H1 (cell line): ENCODE data around the gene WNK2. TPM values are rescaled to one million over a fixed set of nuclear protein-coding genes. Genes with fewer than 3 reads are reported as not detected.

Experiments used
- CTCF ChIA-PET: fragments of 300-600 bp; sonication (Branson Sonifier 250); formaldehyde crosslinking; loops from one replicate; lab custom pipeline; 2021; ENCODE audit not compliant: partially characterized antibody; lab: Charles Lee
- POLR2A ChIA-PET: fragments of 300-600 bp; sonication (Branson Sonifier 250); formaldehyde crosslinking; loops from one replicate; lab custom pipeline; 2021; ENCODE audit warnings: inconsistent platforms; ENCODE audit not compliant: partially characterized antibody; lab: Charles Lee
- DNase-seq, 2 experiments: peaks; one replicate each; pipeline versions ENCODE4 v3.0.0 to v3.0.0-alpha.2; 2010 to 2022; ENCODE audit warnings: low spot score in 2 of 2, low read depth in 1 of 2, mixed read lengths in 1 of 2
- FAIRE-seq: peaks from 2 replicates; lab custom pipeline; 2011; peaks lifted over from hg19 to GRCh38; lab: Jason Lieb, UNC
- H2AFZ ChIP-seq: 2 replicates; pipeline ENCODE4 v1.8.1; 2012; ENCODE audit warnings: low read length, inconsistent platforms
- H2AK5ac ChIP-seq: 2 replicates; pipeline ENCODE4 v1.6.1; 2013; ENCODE audit warnings: low read depth, low read length
- H2BK120ac ChIP-seq: replicated peaks from 2 replicates; pipeline ENCODE3; 2013; ENCODE audit warnings: low read depth, low read length, inconsistent platforms
- H2BK12ac ChIP-seq: 2 replicates; pipeline ENCODE4 v1.6.1; 2013; ENCODE audit warnings: low read depth, low read length
- H2BK15ac ChIP-seq: 2 replicates; pipeline ENCODE4 v1.6.1; 2013; ENCODE audit warnings: low read length
- H2BK20ac ChIP-seq: 2 replicates; pipeline ENCODE4 v1.6.1; 2013; ENCODE audit warnings: low read length
- H2BK5ac ChIP-seq: 2 replicates; pipeline ENCODE4 v1.6.1; 2013; ENCODE audit warnings: low read depth, low read length
- H3K14ac ChIP-seq: 2 replicates; pipeline ENCODE4 v1.6.1; 2013; ENCODE audit warnings: inconsistent platforms; ENCODE audit not compliant: insufficient read length
- H3K18ac ChIP-seq: 2 replicates; pipeline ENCODE4 v1.6.1; 2013; ENCODE audit warnings: low read length; ENCODE audit errors: extremely low read depth
- H3K23ac ChIP-seq: 2 replicates; pipeline ENCODE4 v1.6.1; 2013; ENCODE audit warnings: inconsistent platforms; ENCODE audit not compliant: insufficient read length
- H3K23me2 ChIP-seq: 2 replicates; pipeline ENCODE4 v1.6.1; 2013; ENCODE audit warnings: low read depth, low read length
- H3K27ac ChIP-seq: 2 replicates; pipeline ENCODE4 v1.6.1; 2011; ENCODE audit warnings: low read depth, low read length, inconsistent platforms
- H3K27me3 ChIP-seq, 4 experiments: replicated peaks in 1 of 4; 1 replicate in 1 of 4; 2 replicates in 3 of 4; pipeline versions ENCODE4 v1.6.1 to v1.8.1; 2011 to 2013; ENCODE audit warnings: low read length in 3 of 4, mild to moderate bottlenecking in 3 of 4, inconsistent platforms in 2 of 4, mixed read lengths in 2 of 4, moderate library complexity in 1 of 4; ENCODE audit not compliant: control insufficient read depth in 3 of 4, insufficient read depth in 3 of 4; ENCODE audit errors: extremely low read depth in 1 of 4
- H3K36me3 ChIP-seq, 4 experiments: 2 replicates each; pipeline versions ENCODE4 v1.6.1 to v1.8.1; 2011 to 2013; ENCODE audit warnings: mild to moderate bottlenecking in 4 of 4, low read length in 3 of 4, moderate library complexity in 2 of 4, control low read depth in 1 of 4, inconsistent platforms in 1 of 4; ENCODE audit not compliant: insufficient read depth in 4 of 4, control insufficient read depth in 2 of 4
- H3K4ac ChIP-seq: replicated peaks from 2 replicates; pipeline ENCODE3; 2013; ENCODE audit warnings: low read length, low read depth, mixed read lengths, inconsistent platforms; ENCODE audit not compliant: insufficient read length
- H3K4me1 ChIP-seq, 4 experiments: replicated peaks in 1 of 4; 1 replicate in 1 of 4; 2 replicates in 3 of 4; pipeline versions ENCODE4 v1.6.1 to v1.8.1; 2011 to 2013; ENCODE audit warnings: low read length in 3 of 4, inconsistent platforms in 2 of 4, mixed read lengths in 1 of 4; ENCODE audit not compliant: insufficient read depth in 4 of 4, control insufficient read depth in 3 of 4
- H3K4me2 ChIP-seq, 2 experiments: 2 replicates each; pipeline versions ENCODE4 v1.6.1 to v1.8.1; 2011 to 2013; ENCODE audit warnings: low read depth in 2 of 2, low read length in 2 of 2, control low read depth in 1 of 2, inconsistent platforms in 1 of 2, mild to moderate bottlenecking in 1 of 2; ENCODE audit not compliant: insufficient read depth in 1 of 2
- H3K4me3 ChIP-seq, 4 experiments: fragments of 200-600, 300-600 bp in 1 of 4; sonication (generic), shearing (Covaris generic), sonication (Bioruptor Twin) in 1 of 4; 2 replicates each; pipeline versions ENCODE4 v1.5.1 to v1.8.1; 2011 to 2016; ENCODE audit warnings: low read length in 4 of 4, low read depth in 3 of 4, control low read depth in 2 of 4, inconsistent platforms in 2 of 4, mild to moderate bottlenecking in 2 of 4, mixed read lengths in 1 of 4, moderate library complexity in 1 of 4; ENCODE audit not compliant: insufficient read depth in 2 of 4; ENCODE audit errors: extremely low read depth in 1 of 4
- H3K56ac ChIP-seq: replicated peaks from 2 replicates; pipeline ENCODE3; 2013; ENCODE audit warnings: low read depth, mild to moderate bottlenecking, mixed read lengths, low read length, inconsistent platforms; ENCODE audit not compliant: insufficient read length
- H3K79me1 ChIP-seq: 2 replicates; pipeline ENCODE4 v1.6.1; 2013; ENCODE audit warnings: low read depth, low read length, control low read depth
- H3K79me2 ChIP-seq, 2 experiments: 2 replicates each; pipeline versions ENCODE4 v1.6.1 to v1.8.1; 2012 to 2013; ENCODE audit warnings: low read length in 2 of 2, mild to moderate bottlenecking in 2 of 2, inconsistent platforms in 1 of 2; ENCODE audit not compliant: insufficient read depth in 2 of 2, control insufficient read depth in 1 of 2
- H3K9ac ChIP-seq, 4 experiments: replicated peaks in 1 of 4; 1 replicate in 1 of 4; 2 replicates in 3 of 4; pipeline versions ENCODE4 v1.6.1 to v1.8.1; 2011 to 2013; ENCODE audit warnings: low read depth in 3 of 4, low read length in 3 of 4, control low read depth in 2 of 4, mild to moderate bottlenecking in 2 of 4, moderate library complexity in 2 of 4, inconsistent platforms in 1 of 4; ENCODE audit errors: extremely low read depth in 1 of 4
- H3K9me3 ChIP-seq, 2 experiments: 2 replicates each; pipeline versions ENCODE4 v1.6.1 to v1.8.1; 2012 to 2013; ENCODE audit warnings: mild to moderate bottlenecking in 2 of 2, moderate library complexity in 2 of 2, control low read depth in 1 of 2, inconsistent platforms in 1 of 2, low read depth in 1 of 2, low read length in 1 of 2, mixed read lengths in 1 of 2; ENCODE audit not compliant: insufficient read depth in 2 of 2
- H4K20me1 ChIP-seq, 2 experiments: replicated peaks in 1 of 2; 2 replicates each; pipeline versions ENCODE3 to v1.8.1; 2011 to 2013; ENCODE audit warnings: inconsistent platforms in 2 of 2, low read length in 2 of 2, mild to moderate bottlenecking in 1 of 2; ENCODE audit not compliant: insufficient read depth in 2 of 2, control insufficient read depth in 1 of 2
- H4K5ac ChIP-seq: 2 replicates; pipeline ENCODE4 v1.6.1; 2013; ENCODE audit warnings: low read length, low read depth, mixed read lengths, inconsistent platforms; ENCODE audit not compliant: insufficient read length
- H4K8ac ChIP-seq: 2 replicates; pipeline ENCODE4 v1.8.0; 2013; ENCODE audit warnings: mild to moderate bottlenecking, moderate library complexity, low read length, inconsistent platforms; ENCODE audit not compliant: insufficient read depth; ENCODE audit errors: extremely low read depth
- H4K91ac ChIP-seq: replicated peaks from 2 replicates; pipeline ENCODE3; 2013; ENCODE audit warnings: low read length, mixed read lengths, inconsistent platforms; ENCODE audit not compliant: insufficient read length
- CTBP2 ChIP-seq: IDR thresholded peaks from 2 replicates; pipeline ENCODE4 v1.7.0; 2011; ENCODE audit warnings: borderline replicate concordance, mild to moderate bottlenecking, moderate library complexity, mixed read lengths, low read length; ENCODE audit not compliant: insufficient read depth, insufficient read length
- NRF1 ChIP-seq: IDR thresholded peaks from 2 replicates; pipeline ENCODE4 v1.6.1; 2011; ENCODE audit warnings: mild to moderate bottlenecking, low read depth, low read length, improper control_type of control experiment
- WGBS, 2 experiments: shearing (Covaris generic) in 1 of 2; methylation state at CpG; one replicate each; pipeline versions ENCODE4 v1.1.6 to v1.1.7; 2013 to 2015; ENCODE audit warnings: low lambda C conversion rate in 2 of 2, mixed read lengths in 2 of 2, inconsistent platforms in 1 of 2, low coverage in 1 of 2, missing lambda C conversion rate in 1 of 2; ENCODE audit not compliant: insufficient replicate concordance in 2 of 2, insufficient coverage in 1 of 2, insufficient read length in 1 of 2; ENCODE audit errors: extremely low coverage in 1 of 2, missing lambda C conversion rate in 1 of 2; 5-methylcytosine and 5-hydroxymethylcytosine counted together
- polyA plus RNA-seq, 7 experiments: library from polyadenylated mRNA; depleted of rRNA in 3 of 7; stranded (reverse) in 5 of 7; unstranded in 2 of 7; fragments of >200 nt in 5 of 7; fragments of 200-250 nt in 2 of 7; gene quantifications; 1 replicate in 5 of 7; 2 replicates in 1 of 7; 4 replicates in 1 of 7; pipeline versions ENCODE4 v1.2.1 to v1.2.3, GENCODE V29; 2011 to 2013; ENCODE audit warnings: missing spikeins in 2 of 7, mixed read lengths in 2 of 7
- total RNA-seq: library from RNA; stranded (reverse); fragmentation: NEBNext Ultra II Directional; extraction: Animal tissue kit (Norgen Biotek cat#: 25700); gene quantifications from 2 replicates; pipeline ENCODE4 v1.2.1, GENCODE V29; 2021

WNK2 gene
- total and polyA plus RNA-seq, 2 of the 8 experiments (the other 6 are each of a cell fraction or from before 2014, with no cell fraction given), result 12.0 to 87.2 TPM

GRCh38 chr9:93295456-93296076, 111.6 kb downstream of the WNK2 start:
- Histone ChIP-seq H3K36me3 (peaks cover 0 to 5% (median 2%) of the 10 kb centered on the region in 4 experiments; a peak in 4 of 8 replicates), H2BK120ac (no peak overlapping the region)

More at GRCh38 chr9:93295456-93296076, 111.6 kb downstream of the WNK2 start:
- Histone ChIP-seq H3K23ac (no peak overlapping the region), H2BK20ac (no peak overlapping the region), H3K4ac (no peak overlapping the region), H3K27me3 (no peaks in the 10 kb centered on the region), H3K14ac (no peak overlapping the region), H3K56ac (no peak overlapping the region), H3K79me1 (no peaks in the 10 kb centered on the region), H4K20me1 (peaks cover 0 to 4% of the 10 kb centered on the region in 2 experiments), H3K9me3 (no peaks in the 10 kb centered on the region), H3K23me2 (peaks cover 8% of the 10 kb centered on the region; the same call in 1 of the 2 replicates), H2AFZ (no peak overlapping the region), H3K9ac (no peak overlapping the region), H3K4me3 (no peak overlapping the region), H3K27ac (no peak overlapping the region), H4K5ac (no peak overlapping the region), H4K91ac (no peak overlapping the region), H2AK5ac (no peak overlapping the region), H2BK15ac (no peak overlapping the region), H3K79me2 (no peaks in the 10 kb centered on the region), H3K4me1 (peaks cover 0 to 4% (median 1%) of the 10 kb centered on the region in 4 experiments; a peak in 1 of 7 replicates), H3K4me2 (no peak overlapping the region), H3K18ac (no peak overlapping the region), H2BK5ac (no peak overlapping the region), H2BK12ac (no peak overlapping the region), H4K8ac (no peak overlapping the region)
- TF ChIP-seq CTBP2 (no peak), NRF1 (no peak)
- 81% methylated on average over 1 of the region's 2 CpGs; no CpG with 5 or more reads in 1 of the 2 experiments for WGBS, 2 experiments
- POLR2A ChIA-PET, result interaction anchor here (0.6 kb wide), 1 partner anchor 1184 kb away, joined by 4 read pairs; no protein-coding TSS in a partner anchor
- no peak for DNase-seq
- FAIRE-seq, result no peak
- CTCF ChIA-PET, result interaction anchor here (1.1 to 1.5 kb wide), 2 partner anchors 17 to 141 kb away, joined by 3 to 4 read pairs; no protein-coding TSS in a partner anchor
